GM12891 (cell line): ENCODE data around the gene MBD3.

Experiments used
- POLR2A ChIP-seq: IDR thresholded peaks from 2 replicates; pipeline ENCODE4 v1.6.1; 2011; ENCODE audit warnings: low read depth, low read length, control low read depth
- POLR2AphosphoS5 ChIP-seq: IDR thresholded peaks from 2 replicates; pipeline ENCODE4 v1.6.1; 2011; ENCODE audit warnings: low read depth, low read length, control low read depth
- SPI1 ChIP-seq: IDR thresholded peaks from 2 replicates; pipeline ENCODE4 v1.6.1; 2011; ENCODE audit warnings: low read depth, low read length, control low read depth
- TAF1 ChIP-seq: IDR thresholded peaks from 2 replicates; pipeline ENCODE4 v1.6.1; 2011; ENCODE audit warnings: low read depth, low read length, control low read depth

DNA sequence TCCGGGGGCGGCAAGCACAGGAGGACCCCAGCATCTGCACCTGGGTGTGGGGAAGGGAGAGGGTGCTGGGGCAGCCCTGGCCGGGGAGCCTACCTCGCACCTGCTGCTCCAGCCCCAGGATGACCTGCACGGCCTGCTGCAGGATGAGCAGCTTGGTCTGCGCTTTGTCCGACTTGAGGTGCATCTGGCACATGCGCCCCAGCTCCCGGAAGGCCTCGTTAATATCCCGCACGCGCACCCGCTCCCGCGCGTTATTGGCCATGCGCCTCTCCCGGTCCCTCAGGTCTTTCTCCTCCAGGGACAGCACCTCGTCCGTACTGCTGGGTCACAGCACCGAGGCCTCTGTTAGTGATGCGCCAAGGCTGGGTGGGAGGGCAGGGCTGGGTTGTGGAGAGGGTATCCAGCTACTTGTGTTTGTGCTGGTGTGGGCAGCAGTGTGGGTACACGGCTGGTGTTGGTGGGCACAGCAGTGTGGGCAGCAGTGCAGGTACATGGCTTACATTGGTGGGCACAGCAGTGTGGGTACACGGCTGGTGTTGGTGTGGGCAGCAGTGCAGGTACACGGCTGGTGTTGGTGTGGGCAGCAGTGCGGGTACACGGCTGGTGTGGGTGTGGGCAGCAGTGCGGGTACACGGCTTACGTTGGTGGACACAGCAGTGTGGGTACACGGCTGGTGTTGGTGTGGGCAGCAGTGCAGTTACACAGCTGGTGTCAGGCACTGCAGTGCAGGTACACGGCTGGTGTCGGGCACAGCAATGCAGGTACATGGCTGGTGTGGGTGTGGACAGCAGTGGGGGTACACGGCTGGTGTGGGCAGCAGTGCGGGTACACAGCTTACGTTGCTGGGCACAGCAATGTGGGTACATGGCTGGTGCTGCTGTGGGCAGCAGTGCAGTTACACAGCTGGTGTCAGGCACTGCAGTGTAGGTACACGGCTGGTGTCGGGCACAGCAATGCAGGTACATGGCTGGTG is 19.7 kb upstream of the MBD3 start:
- TF ChIP-seq TAF1: no peak
- no peak for TF ChIP-seq SPI1
- TF ChIP-seq POLR2AphosphoS5: no peak
- no peak for TF ChIP-seq POLR2A
